GM12892 (cell line): Measurements from ENCODE around the gene MAFB.

Source experiments
- POLR2A ChIP-seq: IDR thresholded peaks from 2 replicates; pipeline ENCODE4 v1.6.1; 2011; ENCODE audit warnings: low read depth, low read length, control low read depth
- POLR2AphosphoS5 ChIP-seq: IDR thresholded peaks from 2 replicates; pipeline ENCODE4 v1.6.1; 2011; ENCODE audit warnings: low read depth, low read length, control low read depth
- TAF1 ChIP-seq: IDR thresholded peaks from 2 replicates; pipeline ENCODE4 v1.6.1; 2011; ENCODE audit warnings: low read depth, mild to moderate bottlenecking, control low read depth, low read length, borderline replicate concordance

DNA sequence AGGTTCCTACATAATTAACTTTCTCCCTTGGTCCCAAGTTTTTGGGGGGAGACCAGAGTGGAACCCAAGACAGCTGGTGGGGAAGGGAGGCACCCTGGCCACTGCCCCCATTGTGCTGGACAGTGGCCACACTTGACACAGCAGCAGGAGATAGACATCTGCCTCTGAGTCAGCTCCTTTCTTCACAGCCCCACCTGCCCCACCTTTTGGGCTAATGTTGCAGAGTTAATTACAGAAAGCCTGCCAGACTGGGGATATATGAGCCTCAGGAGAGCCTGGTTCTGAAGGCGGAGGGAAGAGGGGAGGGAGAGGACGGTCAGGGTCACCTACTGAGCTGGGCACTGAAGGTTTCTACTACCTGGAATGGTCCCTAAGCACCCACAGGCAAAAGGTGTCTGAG lies 50.6 kb downstream of the MAFB start:
- TF ChIP-seq POLR2A (no peak), POLR2AphosphoS5 (no peak), TAF1 (no peak)
